ENCODE data around the gene MARCHF10.

- no peak for TF ChIP-seq POLR2AphosphoS5 (IDR thresholded peaks at IDR 0.05)
- no peak for TF ChIP-seq CTCF (IDR thresholded peaks at IDR 0.05)
- TF ChIP-seq POLR2A (IDR thresholded peaks at IDR 0.05), result no peak
These were observed 50.6 kb downstream of the MARCHF10 start for GRCh38 chr17:62757500-62757951.

All from transverse colon (tissue), 4 donors.